ENCODE data around the gene MRPL38. TPM values are rescaled to one million over a fixed set of nuclear protein-coding genes. Genes with fewer than 3 reads are reported as not detected.

Gene MRPL38
- total and polyA plus RNA-seq, 2 donors (not counting 1 experiment from before 2014, with no cell fraction given) = 126 to 127 TPM

GRCh38 chr17:75873587-75874322 lies 30.9 kb downstream of the MRPL38 start:
- ATAC-seq (ENCODE audit: low read depth) = no peak
- no peaks in the 10 kb centered on the region for H3K9me3 ChIP-seq (ENCODE audit: control extremely low read depth in 1 of 3, control insufficient read depth in 2 of 3, insufficient read depth in 1 of 3, low read length in 2 of 3)
- ChIA-PET POLR2A (interaction anchor here (0.6 kb wide), 1 partner anchor 31 kb away, joined by 9 read pairs; no protein-coding TSS in a partner anchor), CTCF (interaction anchor here (1.2 to 2.9 kb wide), 2 partner anchors 18 to 135 kb away, joined by 3 to 21 read pairs; partner anchors contain the start of gene WBP2)
- no peaks in the 10 kb centered on the region for H3K79me2 ChIP-seq (ENCODE audit: control insufficient read depth, insufficient read depth, low read length)
- H3K27me3 ChIP-seq (replicated peaks in 1 of 4; ENCODE audit: control extremely low read depth in 1 of 4, control insufficient read depth in 3 of 4, insufficient read depth in 4 of 4, low read length in 3 of 4) = peaks cover 0 to 3% (median under 1%) of the 10 kb centered on the region in 4 experiments
- Mint-ChIP-seq H3K27ac (no peak overlapping the region), H3K4me3 (no peak overlapping the region), H3K9me3 (ENCODE audit: insufficient read depth) (no peaks in the 10 kb centered on the region), H3K27me3 (no peaks in the 10 kb centered on the region), H3K4me1 (peaks cover 28% of the 10 kb centered on the region)
- no peak overlapping the region for H3K4me3 ChIP-seq (ENCODE audit: control extremely low read depth in 1 of 5, extremely low read depth in 1 of 5, insufficient read depth in 1 of 5, low read depth in 2 of 5, low read length in 4 of 5)
- no peak overlapping the region for H2AFZ ChIP-seq (ENCODE audit: insufficient read depth, low read depth, low read length, poor library complexity, severe bottlenecking)
- no peak for TF ChIP-seq EZH2 (IDR thresholded peaks at IDR 0.05; ENCODE audit: borderline replicate concordance, insufficient read depth, low read depth, low read length, poor library complexity, severe bottlenecking)
- TF ChIP-seq, protein P1, sequence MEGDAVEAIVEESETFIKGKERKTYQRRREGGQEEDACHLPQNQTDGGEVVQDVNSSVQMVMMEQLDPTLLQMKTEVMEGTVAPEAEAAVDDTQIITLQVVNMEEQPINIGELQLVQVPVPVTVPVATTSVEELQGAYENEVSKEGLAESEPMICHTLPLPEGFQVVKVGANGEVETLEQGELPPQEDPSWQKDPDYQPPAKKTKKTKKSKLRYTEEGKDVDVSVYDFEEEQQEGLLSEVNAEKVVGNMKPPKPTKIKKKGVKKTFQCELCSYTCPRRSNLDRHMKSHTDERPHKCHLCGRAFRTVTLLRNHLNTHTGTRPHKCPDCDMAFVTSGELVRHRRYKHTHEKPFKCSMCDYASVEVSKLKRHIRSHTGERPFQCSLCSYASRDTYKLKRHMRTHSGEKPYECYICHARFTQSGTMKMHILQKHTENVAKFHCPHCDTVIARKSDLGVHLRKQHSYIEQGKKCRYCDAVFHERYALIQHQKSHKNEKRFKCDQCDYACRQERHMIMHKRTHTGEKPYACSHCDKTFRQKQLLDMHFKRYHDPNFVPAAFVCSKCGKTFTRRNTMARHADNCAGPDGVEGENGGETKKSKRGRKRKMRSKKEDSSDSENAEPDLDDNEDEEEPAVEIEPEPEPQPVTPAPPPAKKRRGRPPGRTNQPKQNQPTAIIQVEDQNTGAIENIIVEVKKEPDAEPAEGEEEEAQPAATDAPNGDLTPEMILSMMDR (IDR thresholded peaks at IDR 0.05) = no peak
- no peak overlapping the region for H3K9ac ChIP-seq (ENCODE audit: low read length)
- no peak for DNase-seq
- intact Hi-C loops (cut with micrococcal nuclease) = no loop called here
- H3K27ac ChIP-seq (ENCODE audit: low read length in 2 of 2) = no peak overlapping the region
- H3K4me2 ChIP-seq (replicated peaks; ENCODE audit: low read depth, low read length, poor library complexity, severe bottlenecking) = no peak overlapping the region
- H4K20me1 ChIP-seq (ENCODE audit: control insufficient read depth, insufficient read depth, low read length, poor library complexity, severe bottlenecking) = no peaks in the 10 kb centered on the region
- H3K36me3 ChIP-seq (replicated peaks in 1 of 2; ENCODE audit: control extremely low read depth in 1 of 2, control insufficient read depth in 1 of 2, extremely low read depth in 1 of 2, insufficient read depth in 2 of 2, low read length in 1 of 2) = no peaks in the 10 kb centered on the region
- H3K4me1 ChIP-seq (ENCODE audit: control insufficient read depth in 2 of 2, insufficient read depth in 2 of 2, low read length in 2 of 2) = peaks cover 27 to 39% of the 10 kb centered on the region in 2 donors
- WGBS (ENCODE audit: insufficient coverage) = 92% methylated on average over 8 of the region's 11 CpGs
